Activated CD4-positive, alpha-beta T cell treated with anti-CD3 and anti-CD28 coated beads for 4 hours (primary cell): ENCODE results near the gene VGF.

ENCODE experiments used
- DNase-seq, 2 donors: peaks; one replicate each; pipeline ENCODE4 v3.0.0-alpha.2; 2020

Gene VGF

DNA sequence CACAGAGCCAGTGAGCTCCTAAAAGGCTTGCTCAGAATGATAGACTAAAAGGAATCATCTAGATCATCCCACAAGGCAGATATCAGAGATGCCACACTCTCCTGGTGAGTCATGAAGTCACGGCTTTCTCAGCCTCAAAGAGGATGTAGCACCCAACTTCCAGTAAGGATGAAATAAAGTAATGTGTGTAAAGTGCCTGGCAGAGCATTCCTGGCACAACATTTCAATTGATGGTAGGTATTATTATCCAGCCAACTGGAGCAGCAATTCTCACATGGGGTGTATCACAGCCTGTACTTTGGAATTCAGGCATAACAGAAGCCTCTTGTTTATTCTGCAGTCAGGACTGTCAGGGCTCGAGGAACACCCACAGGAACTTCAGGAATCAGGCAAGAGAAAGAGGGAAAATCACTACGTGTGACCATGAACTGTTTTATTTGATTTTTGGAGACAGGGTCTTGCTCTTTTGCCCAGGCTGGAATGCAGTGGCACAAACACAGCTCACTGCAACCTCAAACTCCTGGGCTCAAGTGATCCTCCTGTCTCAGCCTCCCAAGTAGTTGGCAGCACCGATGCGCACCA, 20.0 kb upstream of the VGF start:
- DNase-seq: no peak

DNA sequence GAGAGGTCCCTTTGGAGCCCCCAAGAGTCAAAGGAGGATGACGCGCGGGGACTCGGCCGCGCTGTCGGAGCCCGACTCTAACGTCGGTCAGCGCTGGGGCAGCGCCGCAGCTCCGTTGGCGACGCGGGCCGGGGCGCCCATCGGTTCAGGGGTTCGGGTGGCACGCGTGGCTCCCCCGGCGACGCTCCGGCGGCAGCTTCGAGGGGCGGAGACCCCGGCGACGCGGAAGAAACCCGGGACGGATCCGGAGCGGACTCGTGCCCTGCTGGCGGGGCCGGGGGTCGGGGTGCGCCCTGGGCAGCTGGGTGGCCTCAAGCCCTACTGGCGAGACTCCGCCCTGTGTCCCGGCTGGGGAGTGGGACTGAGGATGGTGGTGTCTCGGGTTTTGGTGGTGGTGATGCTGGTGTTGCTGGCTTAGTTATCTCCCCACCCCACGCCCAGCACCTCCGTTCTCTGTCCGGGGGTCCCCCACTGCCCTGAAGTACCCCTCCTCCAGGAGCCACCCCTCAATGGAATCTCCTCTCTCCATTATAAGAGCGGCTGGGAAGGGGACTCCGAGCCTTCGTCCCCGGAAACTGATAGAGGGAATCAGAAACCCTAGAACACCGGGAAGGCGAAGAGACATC, 14.9 kb upstream of the VGF start, which contains the start of gene NAT16:
Gene NAT16, minus strand, starts transcription at position 164 of the 626 bp plus-strand sequence. CDS start 5,486 bp downstream, outside the sequence.
- DNase-seq: no peak

DNA sequence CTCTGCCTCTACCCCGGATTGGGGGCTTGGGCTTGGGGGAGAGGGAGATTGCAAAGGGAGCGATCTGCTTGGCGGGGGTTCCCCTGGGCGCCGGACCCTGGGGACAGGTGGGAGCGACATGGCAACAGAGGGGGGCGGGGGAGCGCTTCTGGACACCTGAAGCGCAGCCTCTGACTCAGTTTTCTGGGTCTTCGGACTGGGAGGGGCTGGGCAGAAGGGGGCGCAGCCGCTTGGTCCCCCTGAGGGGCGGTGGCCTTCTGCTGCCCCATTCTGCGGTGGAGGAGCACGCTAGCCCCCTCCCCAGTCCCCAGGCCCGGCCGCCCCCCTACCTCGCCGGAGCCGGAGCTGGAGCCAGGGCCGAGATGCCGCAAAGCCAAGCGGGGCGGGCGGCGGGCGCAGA, 14.3 kb upstream of the VGF start:
- DNase-seq: no peak

DNA sequence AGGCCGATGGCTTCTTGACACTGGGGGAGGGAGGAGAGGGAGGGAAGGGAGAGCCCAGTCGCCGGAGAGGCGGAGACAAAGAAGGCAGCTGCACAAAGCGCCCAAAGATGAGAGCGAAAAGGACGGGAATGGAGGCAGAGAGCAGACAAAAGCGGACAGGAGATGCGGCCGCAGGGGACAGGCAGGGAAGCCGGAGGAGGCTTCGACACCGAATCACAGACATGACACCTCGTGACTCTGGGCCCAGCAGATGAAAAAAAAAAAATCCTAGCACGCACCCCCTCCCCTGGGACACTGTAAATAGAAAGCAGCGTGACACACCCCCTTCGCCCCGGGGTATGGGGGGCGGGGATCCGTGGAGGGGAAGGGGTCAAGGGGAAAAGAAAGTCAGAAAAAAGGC, 13.7 kb upstream of the VGF start:
- no peak for DNase-seq

DNA sequence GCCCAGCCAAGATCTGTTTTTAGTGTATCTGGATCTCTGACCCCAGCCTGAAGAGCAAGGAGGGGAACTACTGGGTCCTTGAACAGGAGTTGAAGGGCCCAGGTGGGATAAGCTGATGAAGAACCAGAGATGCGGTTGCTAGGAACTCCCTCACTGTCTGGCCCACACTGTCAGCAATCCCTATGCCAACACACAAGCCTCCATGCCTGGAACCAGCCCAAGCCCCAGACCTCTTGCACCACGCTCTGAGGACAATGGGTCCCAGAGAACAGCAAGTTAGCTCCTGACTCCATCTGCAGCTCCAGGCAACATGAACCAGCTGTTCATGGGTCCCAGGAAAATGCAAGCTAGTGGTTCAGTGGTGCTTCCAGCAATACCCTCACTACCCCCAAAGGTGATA, 12.3 kb upstream of the VGF start:
- DNase-seq: no peak

DNA sequence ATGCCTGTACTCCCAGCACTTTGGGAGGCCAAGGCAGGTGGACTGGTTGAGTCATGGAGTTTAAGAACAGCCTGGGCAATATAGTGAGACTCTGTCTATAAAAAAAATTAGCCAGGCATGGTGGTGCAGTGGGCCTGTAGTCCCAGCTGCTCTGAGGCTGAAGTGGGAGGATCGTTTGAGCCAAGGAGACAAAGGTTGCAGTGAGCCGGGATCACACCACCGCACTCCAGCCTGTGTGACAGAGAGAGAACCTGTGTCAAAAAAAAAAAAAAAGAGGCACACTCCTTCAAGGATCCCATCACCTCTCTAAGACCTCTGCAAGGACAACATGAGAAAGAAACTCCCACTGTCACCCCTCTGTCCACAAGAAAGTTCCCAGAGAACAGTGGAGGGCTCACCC, 10.3 kb upstream of the VGF start:
- DNase-seq: no peak

DNA sequence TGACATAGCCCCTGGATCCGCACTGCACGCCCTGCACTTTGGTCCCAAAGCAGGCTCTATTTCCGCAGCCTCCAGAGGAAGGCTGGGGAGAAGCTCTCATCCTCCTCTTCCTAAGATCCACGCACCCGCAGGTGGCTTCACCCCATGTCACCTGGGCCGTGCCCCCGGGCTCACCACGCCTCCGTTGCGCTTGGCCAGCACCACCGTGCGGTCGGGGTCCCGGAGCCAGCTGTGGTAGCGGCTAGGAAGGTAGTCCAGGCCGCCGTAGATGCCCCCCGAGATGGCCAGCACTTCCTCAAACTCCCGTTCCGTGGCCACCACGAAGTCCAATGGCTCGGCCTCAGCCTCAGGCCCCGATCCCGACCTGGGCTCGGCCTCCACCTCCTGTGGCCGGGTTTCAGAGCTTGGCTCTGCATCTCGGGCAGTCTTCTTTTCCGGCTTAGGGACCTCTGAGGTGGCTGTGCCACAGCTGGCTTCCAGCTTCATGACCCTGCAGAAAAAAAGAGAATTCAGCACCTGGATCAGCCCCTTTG, 9.0 kb upstream of the VGF start:
- no peak for DNase-seq

DNA sequence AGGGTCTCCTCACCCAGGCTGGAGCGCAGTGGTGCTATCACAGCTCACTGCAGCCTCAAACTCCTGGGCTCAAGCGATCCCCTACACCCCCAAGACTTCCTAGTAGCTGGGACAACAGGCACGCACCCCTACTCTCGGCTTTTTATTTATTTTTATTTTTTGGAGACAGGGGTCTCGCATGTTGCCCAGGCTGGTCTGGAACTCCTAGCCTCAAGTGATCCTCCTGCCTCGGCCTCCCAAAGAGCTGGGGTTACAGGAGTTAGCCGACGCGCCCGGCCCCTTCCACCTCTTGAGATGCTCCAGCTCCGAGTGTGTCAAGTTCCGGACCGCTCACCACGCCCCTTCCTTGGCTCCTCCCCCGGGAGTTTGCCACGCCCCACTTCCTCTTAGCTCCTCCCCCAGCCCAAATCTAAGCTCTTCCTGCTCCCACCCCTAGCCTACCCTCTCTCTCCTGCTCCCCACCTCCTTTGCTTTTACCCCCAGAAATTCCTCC, 8.4 kb upstream of the VGF start:
- DNase-seq: peak; percentile 43 to 58

DNA sequence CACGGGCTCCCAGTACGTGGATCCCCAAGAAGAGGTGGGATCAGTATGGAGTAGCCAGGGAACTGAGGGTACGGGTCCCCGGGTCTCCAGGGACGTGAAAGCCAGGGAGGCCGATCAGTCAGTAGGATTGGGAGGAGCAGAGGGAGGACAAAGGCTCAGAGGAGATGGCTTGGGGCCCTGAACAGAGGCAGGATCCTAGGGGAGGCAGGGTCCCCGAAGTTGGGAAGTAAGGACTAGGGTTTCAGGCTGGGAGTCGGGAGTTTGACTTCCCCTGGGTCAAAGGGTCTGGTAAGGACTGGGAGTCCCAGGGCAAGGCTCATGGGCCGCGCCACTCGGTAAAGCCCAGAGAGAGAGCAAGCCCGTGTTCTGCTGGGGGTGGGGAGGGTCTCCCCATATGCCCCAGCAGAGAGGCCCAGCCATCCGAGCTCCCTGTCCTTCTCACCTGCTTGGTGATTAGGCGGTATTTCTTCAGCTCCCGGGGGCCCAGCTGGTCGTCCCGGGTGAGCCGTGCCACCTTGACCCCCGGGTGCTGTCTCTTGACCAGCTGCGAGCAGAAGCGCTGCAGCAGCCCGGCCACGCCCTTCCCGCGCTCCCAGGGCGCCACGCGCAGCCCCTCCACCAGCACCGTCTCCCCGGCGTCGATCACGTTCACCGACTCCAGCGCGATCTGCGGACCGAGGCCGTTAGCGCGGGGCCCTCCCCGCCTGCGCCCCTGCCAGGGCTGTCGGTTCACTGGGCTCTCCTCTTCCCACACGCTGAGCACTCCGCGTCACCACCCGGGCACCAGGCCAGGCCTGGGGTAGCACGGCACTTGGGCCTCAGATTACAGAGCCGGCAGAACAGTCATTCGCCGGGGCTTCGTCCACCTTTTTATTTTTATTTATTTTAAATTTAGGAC, 7.7 kb upstream of the VGF start:
- no peak for DNase-seq

DNA sequence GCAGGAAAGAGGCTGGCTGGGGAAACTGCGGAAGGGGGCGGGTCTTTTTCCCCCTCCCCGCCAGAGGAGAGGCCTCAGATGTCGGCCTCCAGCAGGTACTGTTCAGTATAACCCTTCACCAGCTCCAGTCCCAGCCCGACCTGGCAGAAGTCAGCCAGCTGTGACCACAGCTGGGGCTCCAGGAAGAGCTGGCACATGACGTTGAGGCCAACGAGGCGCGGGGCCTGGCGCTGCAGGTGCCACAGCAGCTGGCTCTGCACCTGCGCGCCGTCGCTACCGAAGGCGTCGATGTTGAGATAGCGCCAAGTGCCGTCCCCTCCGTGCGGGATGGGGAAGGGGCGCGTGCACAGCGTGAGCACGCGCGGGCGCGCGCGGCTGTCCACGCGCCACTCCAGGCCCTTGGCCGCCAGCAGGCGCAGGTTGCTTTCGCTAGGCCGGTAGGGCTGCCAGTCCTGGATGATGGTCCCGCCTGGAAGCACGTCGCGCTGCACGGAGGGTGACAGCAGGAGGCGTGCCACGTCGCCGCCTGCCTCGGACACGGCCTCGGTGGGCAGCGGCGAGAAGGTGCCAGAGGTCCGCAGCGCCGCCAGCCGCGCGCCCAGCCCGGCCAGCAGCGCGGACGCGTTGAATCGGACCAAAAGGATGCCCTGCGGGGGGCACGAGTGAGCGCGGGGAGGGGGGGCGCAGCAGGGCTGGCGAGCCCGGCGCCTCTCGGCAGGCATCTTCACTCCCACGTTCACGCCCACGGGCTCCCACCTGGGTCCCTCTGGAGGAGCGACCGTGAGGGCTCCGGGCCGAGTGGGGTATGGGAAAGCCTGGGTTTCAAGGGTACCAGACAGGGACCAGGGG, 6.9 kb upstream of the VGF start:
- no peak for DNase-seq

DNA sequence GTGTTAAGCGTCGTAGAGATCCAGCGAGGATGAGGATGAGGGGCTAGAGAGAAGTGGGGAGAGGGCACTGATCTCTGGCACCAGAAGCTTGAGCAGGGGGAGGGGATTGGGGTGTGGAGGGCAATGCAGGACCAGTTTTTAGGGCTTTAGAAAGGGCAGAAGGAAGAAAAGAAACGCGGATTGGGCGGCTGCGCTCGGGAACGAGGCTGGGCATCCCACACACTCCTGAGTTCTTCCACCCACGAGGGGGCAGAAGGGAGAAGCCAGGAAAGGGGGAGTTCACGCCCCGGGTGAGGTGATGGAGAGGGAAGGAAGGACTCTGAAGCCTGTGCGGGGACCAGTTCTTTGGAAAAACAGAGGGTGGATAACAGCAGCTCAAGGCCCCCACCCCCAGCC, 6.1 kb upstream of the VGF start:
- no peak for DNase-seq

DNA sequence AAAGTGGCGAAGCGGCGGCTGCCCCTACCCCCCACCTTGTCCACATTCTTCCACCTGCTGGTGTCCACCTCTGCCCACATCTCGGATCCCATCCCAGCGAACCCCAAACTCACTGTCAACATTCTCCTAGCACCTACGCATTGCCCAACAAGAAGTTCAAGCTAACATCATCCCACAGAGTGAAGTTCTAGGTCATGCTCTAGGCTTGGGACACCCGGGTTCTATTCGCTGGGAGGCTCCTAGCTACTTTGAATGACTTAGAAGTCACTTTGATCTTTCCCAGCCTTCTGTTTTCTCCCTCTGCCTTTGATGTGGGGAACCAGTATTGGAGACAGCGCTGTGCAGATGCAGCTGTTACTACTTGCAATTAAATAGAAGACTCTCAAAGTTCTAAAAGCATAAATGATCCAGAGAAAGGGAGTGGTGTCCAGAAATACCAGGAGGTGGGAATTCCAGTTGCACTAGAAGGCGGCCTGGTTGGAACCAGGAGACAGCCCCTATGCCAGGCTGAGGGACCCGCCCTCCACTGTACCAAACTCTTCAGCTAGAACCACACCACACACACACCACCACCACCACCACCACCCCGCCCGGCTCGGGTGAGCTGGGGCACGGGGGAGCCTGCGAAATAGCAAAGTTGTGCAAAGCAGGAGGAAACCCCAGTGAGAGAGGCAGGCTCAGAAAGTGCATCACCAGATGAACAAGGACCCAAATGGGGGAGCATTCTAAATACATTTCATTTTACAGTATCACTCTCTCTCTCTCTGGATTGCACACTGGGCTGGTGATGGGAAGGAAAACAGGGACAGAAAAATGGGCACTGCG, 5.5 kb upstream of the VGF start:
- no peak for DNase-seq

DNA sequence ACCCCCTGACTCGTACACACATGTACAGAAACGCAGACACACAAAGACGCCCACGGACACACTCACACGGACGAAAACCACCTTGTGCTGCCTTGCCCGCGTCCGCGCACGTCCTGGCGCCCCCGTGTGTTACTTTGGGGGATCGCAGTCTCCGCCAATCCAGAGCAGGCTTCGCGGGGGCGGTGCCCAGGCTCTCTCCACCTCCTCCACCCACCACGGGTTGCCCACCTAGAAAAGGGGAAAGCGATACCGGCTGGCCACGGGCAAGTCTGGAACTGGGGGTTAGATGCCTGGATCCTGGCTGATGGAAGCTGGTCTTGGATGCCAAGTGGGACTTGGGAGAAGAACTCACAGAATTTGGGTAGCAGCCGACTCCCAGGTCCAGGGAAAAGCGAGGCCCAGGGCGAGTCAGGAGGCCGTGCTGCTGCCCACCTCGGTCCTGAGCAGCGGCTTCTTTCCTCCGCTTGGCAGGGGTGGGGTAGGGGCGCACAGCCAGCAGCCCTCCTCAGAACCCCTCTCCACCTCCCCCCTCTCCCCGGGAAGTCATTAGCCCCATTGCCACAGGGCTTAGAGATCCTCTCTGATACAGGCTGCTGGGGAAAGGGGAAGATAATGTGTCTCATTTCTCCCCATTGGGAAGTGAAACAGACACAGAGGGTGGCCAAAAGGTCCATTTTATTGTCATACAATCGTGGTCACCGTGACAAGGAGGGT, 4.6 kb upstream of the VGF start:
- peak; percentile 77 to 86 for DNase-seq

DNA sequence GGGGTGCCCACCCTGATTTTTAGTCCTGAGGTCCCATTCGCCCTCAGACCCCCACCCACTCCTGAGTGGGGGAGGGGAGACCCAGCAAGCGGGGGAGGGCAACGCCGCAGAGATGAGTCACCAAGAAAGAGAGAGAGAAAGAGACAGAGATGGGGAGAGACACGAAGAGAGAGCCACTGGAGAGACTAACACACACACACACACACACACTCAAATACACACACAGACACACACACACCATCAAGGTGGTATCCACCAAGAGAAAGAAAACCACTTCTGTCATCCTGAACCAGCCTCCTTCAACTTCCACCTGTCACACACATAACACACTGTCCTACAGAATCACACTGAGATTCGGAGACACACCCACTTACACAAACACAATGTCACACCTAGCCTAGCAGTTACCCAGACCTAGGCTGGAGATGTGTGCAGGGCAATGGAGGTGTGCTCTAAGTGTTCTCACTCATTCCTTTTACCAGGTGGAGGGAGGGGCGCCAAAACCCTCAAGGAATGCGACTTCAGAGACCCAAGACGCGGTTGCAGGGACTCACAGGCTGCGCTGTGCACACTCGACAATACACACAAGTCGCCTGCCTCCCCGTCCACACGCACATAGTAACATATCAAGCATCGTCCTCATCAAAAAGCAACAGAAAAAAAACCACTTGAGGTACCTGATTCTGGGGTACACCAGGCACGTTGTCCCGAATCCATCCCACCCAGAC, 3.9 kb upstream of the VGF start:
- no peak for DNase-seq

DNA sequence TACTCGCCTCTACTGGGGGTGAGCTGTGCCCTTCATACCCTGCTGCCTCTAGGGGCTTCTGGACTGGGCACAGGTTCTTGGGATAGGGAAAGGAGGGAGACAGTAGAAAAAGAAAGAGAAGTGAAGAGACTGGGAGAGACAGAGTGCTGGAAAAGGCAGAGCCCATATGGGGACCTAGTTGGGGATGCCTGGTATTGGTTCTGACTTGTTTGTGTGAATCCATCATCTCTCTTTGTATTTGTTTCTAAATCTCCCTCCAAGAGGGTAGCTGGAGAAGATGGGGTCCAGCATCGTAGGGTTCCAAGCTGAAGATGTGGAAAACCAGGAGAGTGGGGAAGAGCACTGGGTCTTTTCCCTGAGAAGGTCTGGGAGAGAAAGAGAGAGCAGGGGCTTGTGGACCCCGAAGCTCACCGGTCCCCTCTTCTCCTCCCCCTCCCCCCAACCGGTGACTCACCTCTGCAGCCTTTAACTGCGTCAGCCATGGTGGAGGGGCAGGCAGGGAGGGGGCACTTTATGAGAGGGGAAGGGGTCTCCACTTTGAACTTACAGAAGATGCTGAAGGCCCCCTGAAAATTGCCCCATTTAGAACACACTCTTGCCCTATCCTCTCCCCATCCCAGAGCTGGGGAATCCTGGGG, 3.2 kb upstream of the VGF start:
- DNase-seq: peak in 1 of 2 donors; percentile 37

DNA sequence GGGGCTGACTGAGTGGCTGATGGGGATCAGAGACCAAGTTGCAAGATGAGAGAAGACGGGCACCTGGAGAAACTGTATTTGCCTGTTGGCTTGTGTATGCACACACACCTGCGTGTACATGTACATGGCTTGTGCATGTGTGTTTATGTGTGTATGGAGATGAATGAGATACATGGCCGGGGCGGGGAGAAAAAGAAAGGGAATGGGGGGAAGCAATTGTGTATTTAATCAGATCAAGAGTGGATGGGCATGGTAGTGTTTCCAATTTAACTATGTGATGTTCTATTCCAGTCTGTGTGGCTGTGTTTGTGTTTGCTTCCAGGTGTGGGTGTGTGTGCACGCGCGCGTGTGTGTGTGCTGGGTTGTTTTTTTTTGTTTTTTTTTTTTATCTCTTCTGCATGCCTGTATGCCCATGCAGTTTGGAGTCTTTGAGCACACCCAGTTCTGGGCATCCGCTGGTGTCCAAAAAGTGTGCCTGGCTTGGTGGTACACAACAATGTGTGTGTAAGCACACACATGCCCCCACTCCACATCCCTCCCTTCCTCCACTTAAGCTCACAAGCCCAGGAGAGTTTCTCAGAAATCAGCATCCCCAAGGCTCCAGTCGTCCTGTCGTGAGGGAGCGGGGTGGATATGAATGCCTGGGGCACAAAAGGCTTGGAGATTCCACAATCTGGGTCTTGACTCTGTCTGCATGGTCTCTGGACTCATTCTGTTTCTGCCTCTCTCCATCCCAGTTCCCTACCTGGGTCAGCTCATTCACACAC, 2.5 kb upstream of the VGF start:
- no peak for DNase-seq

DNA sequence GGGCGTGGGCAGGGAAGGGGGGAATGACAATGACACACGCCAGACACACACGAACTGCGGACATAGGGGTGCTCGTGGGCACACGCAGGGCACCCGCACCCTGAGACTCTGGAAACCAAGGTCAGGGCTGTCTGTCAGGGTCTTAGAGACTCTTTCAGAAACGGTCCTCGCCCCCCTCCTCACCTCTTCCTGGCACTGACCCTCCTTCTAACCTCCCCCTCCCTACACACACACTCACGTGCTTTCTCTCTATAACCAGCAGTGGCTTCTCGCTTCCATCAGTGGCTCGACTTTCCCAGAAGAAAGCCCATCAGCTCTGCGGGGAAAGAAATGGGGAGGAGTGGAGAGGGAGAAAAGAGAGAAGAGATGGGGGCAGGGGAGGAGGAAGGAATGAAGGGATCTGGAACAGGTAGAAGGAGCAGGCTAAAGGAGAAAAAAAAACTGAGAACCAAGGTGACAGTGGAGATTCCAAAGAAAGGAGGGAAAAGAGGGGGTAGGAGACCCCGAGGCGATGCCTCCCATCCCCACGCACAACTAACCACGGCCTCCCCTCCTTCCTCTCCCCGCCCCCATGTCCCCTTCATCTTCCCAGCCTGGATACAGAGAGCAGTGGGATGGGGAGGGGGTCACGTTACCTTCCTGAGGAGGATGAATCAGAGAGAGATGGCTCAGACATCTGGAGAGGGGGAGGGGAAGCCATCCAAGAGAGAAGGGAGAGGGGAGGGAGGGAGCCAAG, 1.7 kb upstream of the VGF start:
- no peak for DNase-seq

DNA sequence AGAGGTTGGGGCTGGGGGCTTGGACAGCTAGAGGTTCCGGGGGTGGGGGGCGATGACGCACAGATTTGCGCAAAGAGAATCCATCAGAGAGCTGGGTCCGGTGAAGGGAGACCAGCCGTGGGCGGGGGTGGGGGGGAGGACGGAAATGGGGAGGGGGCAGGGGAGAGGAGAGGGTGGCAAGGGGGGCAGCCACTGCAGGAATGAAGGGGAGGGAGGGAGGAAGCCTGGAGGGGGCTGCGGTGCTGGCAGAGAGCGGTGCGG, 1.2 kb upstream of the VGF start:
- no peak for DNase-seq
